H9 (cell line): ENCODE results near the gene SNCB. TPM values are rescaled to one million over a fixed set of nuclear protein-coding genes. Genes with fewer than 3 reads are reported as not detected.

Source experiments
- DNase-seq: peaks from one replicate; pipeline ENCODE4 v3.0.0-alpha.2; 2017
- H2AFZ ChIP-seq: one replicate; pipeline ENCODE4 v1.6.1; 2013; ENCODE audit warnings: mild to moderate bottlenecking, low read length, control low read depth, moderate library complexity
- H2AK5ac ChIP-seq: 2 replicates; pipeline ENCODE4 v1.6.1; 2013; ENCODE audit warnings: low read length, control low read depth, mixed read lengths; ENCODE audit not compliant: insufficient read length
- H2BK120ac ChIP-seq: one replicate; pipeline ENCODE4 v1.6.1; 2013; ENCODE audit warnings: low read depth, mild to moderate bottlenecking, low read length, control low read depth, inconsistent platforms; ENCODE audit not compliant: poor library complexity, severe bottlenecking
- H2BK12ac ChIP-seq: 2 replicates; pipeline ENCODE4 v1.6.1; 2013; ENCODE audit warnings: low read length, control low read depth, mixed read lengths, low read depth; ENCODE audit not compliant: insufficient read length
- H2BK15ac ChIP-seq: 2 replicates; pipeline ENCODE4 v1.6.1; 2013; ENCODE audit warnings: low read depth, low read length, control low read depth
- H2BK20ac ChIP-seq: one replicate; pipeline ENCODE4 v1.6.1; 2013; ENCODE audit warnings: low read depth, mild to moderate bottlenecking, low read length, control low read depth, inconsistent platforms; ENCODE audit not compliant: poor library complexity, severe bottlenecking
- H2BK5ac ChIP-seq: 2 replicates; pipeline ENCODE4 v1.6.1; 2013; ENCODE audit warnings: low read length, control low read depth, mixed read lengths; ENCODE audit not compliant: insufficient read length
- H3K14ac ChIP-seq: 2 replicates; pipeline ENCODE4 v1.6.1; 2013; ENCODE audit warnings: low read length, control low read depth; ENCODE audit not compliant: insufficient read depth
- H3K18ac ChIP-seq: 2 replicates; pipeline ENCODE4 v1.6.1; 2013; ENCODE audit warnings: low read depth, mild to moderate bottlenecking, mixed read lengths, low read length, control low read depth; ENCODE audit not compliant: insufficient read length
- H3K23ac ChIP-seq: 2 replicates; pipeline ENCODE4 v1.6.1; 2013; ENCODE audit warnings: low read length, control low read depth, mixed read lengths, low read depth; ENCODE audit not compliant: insufficient read length
- H3K23me2 ChIP-seq: 2 replicates; pipeline ENCODE4 v1.6.1; 2013; ENCODE audit warnings: low read depth, mild to moderate bottlenecking, mixed read lengths, low read length, control low read depth; ENCODE audit not compliant: insufficient read length, poor library complexity, severe bottlenecking
- H3K27ac ChIP-seq: 2 replicates; pipeline ENCODE4 v1.5.1; 2013; ENCODE audit warnings: low read length, control low read depth, mixed read lengths, low read depth; ENCODE audit not compliant: insufficient read length
- H3K27me3 ChIP-seq: 2 replicates; pipeline ENCODE4 v1.6.1; 2013; ENCODE audit warnings: low read length, control low read depth, inconsistent platforms; ENCODE audit not compliant: insufficient read depth
- H3K4ac ChIP-seq: 2 replicates; pipeline ENCODE4 v1.6.1; 2013; ENCODE audit warnings: low read depth, mild to moderate bottlenecking, control low read depth, inconsistent platforms, low read length, moderate library complexity
- H3K4me1 ChIP-seq: 2 replicates; pipeline ENCODE4 v1.6.1; 2013; ENCODE audit warnings: low read length, control low read depth, inconsistent platforms; ENCODE audit not compliant: insufficient read depth
- H3K4me2 ChIP-seq: 2 replicates; pipeline ENCODE4 v1.6.1; 2013; ENCODE audit warnings: low read length, control low read depth, mixed read lengths; ENCODE audit not compliant: insufficient read length, insufficient read depth
- H3K56ac ChIP-seq: 2 replicates; pipeline ENCODE4 v1.6.1; 2013; ENCODE audit warnings: low read depth, mild to moderate bottlenecking, mixed read lengths, low read length, control low read depth; ENCODE audit not compliant: insufficient read length
- H3K79me1 ChIP-seq: 2 replicates; pipeline ENCODE4 v1.6.1; 2013; ENCODE audit warnings: low read depth, mild to moderate bottlenecking, moderate library complexity, low read length, control low read depth, inconsistent platforms; ENCODE audit not compliant: insufficient read depth, poor library complexity, severe bottlenecking
- H3K79me2 ChIP-seq: 2 replicates; pipeline ENCODE4 v1.6.1; 2013; ENCODE audit warnings: low read length, control low read depth, inconsistent platforms; ENCODE audit not compliant: insufficient read depth
- H3K9ac ChIP-seq: 2 replicates; pipeline ENCODE4 v1.6.1; 2013; ENCODE audit warnings: low read length, control low read depth, mixed read lengths; ENCODE audit not compliant: insufficient read length; ENCODE audit errors: extremely low read depth
- H3K9me3 ChIP-seq: one replicate; pipeline ENCODE4 v1.6.1; 2013; ENCODE audit warnings: low read depth, low read length, inconsistent platforms; ENCODE audit not compliant: control insufficient read depth
- H3T11ph ChIP-seq: one replicate; pipeline ENCODE4 v1.6.1; 2013; ENCODE audit warnings: mild to moderate bottlenecking, low read length, control low read depth, inconsistent platforms
- H4K20me1 ChIP-seq: one replicate; pipeline ENCODE4 v1.6.1; 2013; ENCODE audit not compliant: control insufficient read depth, insufficient read length, insufficient read depth
- H4K5ac ChIP-seq: 2 replicates; pipeline ENCODE4 v1.6.1; 2013; ENCODE audit warnings: low read depth, mild to moderate bottlenecking, mixed read lengths, low read length, control low read depth; ENCODE audit not compliant: insufficient read length
- H4K8ac ChIP-seq: replicated peaks from 2 replicates; pipeline ENCODE4 v1.6.1; 2013; ENCODE audit warnings: low read length, control low read depth, mixed read lengths, low read depth; ENCODE audit not compliant: insufficient read length
- H4K91ac ChIP-seq: 2 replicates; pipeline ENCODE4 v1.6.1; 2013; ENCODE audit warnings: low read depth, mild to moderate bottlenecking, moderate library complexity, mixed read lengths, low read length, control low read depth; ENCODE audit not compliant: insufficient read length
- H3K27ac Mint-ChIP-seq, 3 experiments: 2 replicates in 2 of 3; 3 replicates in 1 of 3; pipeline ENCODE4 v1.8.0; 2020 to 2021; ENCODE audit warnings: mixed read lengths in 3 of 3, mild to moderate bottlenecking in 1 of 3, moderate library complexity in 1 of 3
- H3K27me3 Mint-ChIP-seq: 2 replicates; pipeline ENCODE4 v1.8.0; 2021; ENCODE audit warnings: low read depth, mild to moderate bottlenecking, moderate library complexity, mixed read lengths
- H3K36me3 Mint-ChIP-seq, 3 experiments: 2 replicates in 2 of 3; 3 replicates in 1 of 3; pipeline ENCODE4 v1.8.0; 2020 to 2021; ENCODE audit warnings: low read depth in 3 of 3, mixed read lengths in 3 of 3; ENCODE audit not compliant: insufficient read depth in 1 of 3
- H3K4me1 Mint-ChIP-seq, 2 experiments: 2 replicates each; pipeline ENCODE4 v1.8.0; 2020; ENCODE audit warnings: mixed read lengths in 2 of 2
- H3K4me3 Mint-ChIP-seq, 2 experiments: 2 replicates in 1 of 2; 3 replicates in 1 of 2; pipeline ENCODE4 v1.8.0; 2020 to 2021; ENCODE audit warnings: mild to moderate bottlenecking in 2 of 2, mixed read lengths in 2 of 2, moderate library complexity in 1 of 2
- H3K9me3 Mint-ChIP-seq, 2 experiments: 2 replicates in 1 of 2; 3 replicates in 1 of 2; pipeline ENCODE4 v1.8.0; 2020; ENCODE audit warnings: mild to moderate bottlenecking in 2 of 2, mixed read lengths in 2 of 2, moderate library complexity in 1 of 2
- CTCF ChIP-seq: fragments of 200-600 bp; sonication (generic); conservative IDR thresholded peaks from 3 replicates; pipeline ENCODE4 v1.8.0; 2021; ENCODE audit warnings: antibody characterized with exemption, mild to moderate bottlenecking
- WGBS: extraction: QIAGEN DNeasy Blood & Tissue Kit; methylation state at CpG from one replicate; pipeline ENCODE4 v1.1.7; 2013; ENCODE audit warnings: missing lambda C conversion rate, low lambda C conversion rate, mixed read lengths; ENCODE audit not compliant: insufficient read length; ENCODE audit errors: extremely low coverage; 5-methylcytosine and 5-hydroxymethylcytosine counted together
- total RNA-seq: library from RNA; stranded (reverse); gene quantifications from 2 replicates; pipeline ENCODE4 v1.2.1, GENCODE V29; 2021

Gene SNCB
- total RNA-seq, 1 experiment from 2014 or later = 3.5 TPM

GRCh38 chr5:176624938-176625337, 5.4 kb downstream of the SNCB start:
- Histone ChIP-seq H3K4me2 (no peak overlapping the region), H4K20me1 (no peaks in the 10 kb centered on the region), H3K27ac (no peak overlapping the region), H2AK5ac (no peak overlapping the region), H3K79me2 (no peaks in the 10 kb centered on the region), H3K27me3 (peaks cover under 1% of the 10 kb centered on the region; the same call in 1 of the 2 replicates), H3K4me1 (no peaks in the 10 kb centered on the region), H4K5ac (no peak overlapping the region), H3K18ac (no peak overlapping the region), H2BK12ac (no peak overlapping the region), H3K23ac (no peak overlapping the region), H3K79me1 (no peaks in the 10 kb centered on the region), H3T11ph (no peak overlapping the region), H3K9me3 (no peaks in the 10 kb centered on the region), H3K9ac (no peak overlapping the region), H3K56ac (no peak overlapping the region), H4K91ac (no peak overlapping the region), H2BK20ac (no peak overlapping the region), H3K14ac (no peak overlapping the region; the same call in 1 of the 2 replicates), H2BK120ac (no peak overlapping the region), H2BK5ac (no peak overlapping the region), H2BK15ac (no peak overlapping the region), H4K8ac (no peak overlapping the region), H3K23me2 (peaks cover 6% of the 10 kb centered on the region), H3K4ac (no peak overlapping the region), H2AFZ (no peak overlapping the region)
- Mint-ChIP-seq H3K4me3 (no peak overlapping the region; a peak in 1 of 5 replicates), H3K27ac (no peak overlapping the region), H3K9me3 (no peaks in the 10 kb centered on the region), H3K36me3 (no peaks in the 10 kb centered on the region; a peak in 1 of 7 replicates), H3K27me3 (peaks cover 80% of the 10 kb centered on the region), H3K4me1 (peaks cover 11 to 33% of the 10 kb centered on the region in 2 experiments)
- WGBS = no CpG with 5 or more reads among the region's 9 CpGs
- no peak for DNase-seq
- TF ChIP-seq CTCF = no peak
